Activated gamma-delta T cell (primary cell): ENCODE results near the gene HEYL.

Source experiments
- DNase-seq: peaks from one replicate; lab custom pipeline; 2025; lab: John Stamatoyannopoulos, UW

HEYL gene

GRCh38 chr1:39666772-39667171, 27.3 kb upstream of the HEYL start:
- DNase-seq = no peak

DNA sequence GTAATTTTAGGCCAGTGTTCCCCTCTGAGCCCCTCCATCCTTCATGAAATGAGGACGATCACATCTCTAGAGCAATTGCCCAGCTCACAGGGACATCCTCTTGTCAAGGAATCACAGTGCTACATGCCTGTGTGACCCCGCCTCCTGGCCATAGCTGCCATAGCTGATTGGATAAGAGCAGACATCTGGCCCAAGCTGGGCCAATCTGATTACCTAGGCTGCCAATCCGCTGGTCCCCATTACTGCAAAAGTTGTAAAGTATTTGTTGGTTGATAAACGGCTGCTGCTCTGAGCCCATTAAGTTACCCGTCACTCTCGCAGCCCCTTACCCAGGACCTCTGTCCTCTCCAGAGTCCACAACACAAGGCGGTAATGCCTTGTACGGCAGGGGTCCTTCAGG, 24.1 kb upstream of the HEYL start:
- no peak for DNase-seq

DNA sequence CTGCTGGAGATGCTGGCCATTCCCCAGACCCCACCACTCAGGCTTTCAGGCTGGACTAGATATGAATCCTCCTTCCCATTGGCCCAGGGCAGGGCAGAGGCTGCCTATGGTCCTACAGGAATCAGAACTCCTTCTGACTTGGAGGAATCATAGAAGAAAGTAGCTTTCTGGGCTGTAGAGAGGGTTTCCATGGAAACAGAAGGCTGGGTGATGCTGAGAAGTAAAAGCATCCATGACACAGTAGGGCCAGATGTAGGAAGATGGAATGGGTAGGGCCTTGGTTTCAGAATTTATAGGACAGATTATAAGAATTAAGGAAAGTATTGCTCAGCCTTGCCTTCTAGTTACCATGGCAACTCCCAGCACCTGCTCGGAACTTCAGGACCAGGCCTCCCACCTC, 23.4 kb upstream of the HEYL start:
- DNase-seq = no peak

DNA sequence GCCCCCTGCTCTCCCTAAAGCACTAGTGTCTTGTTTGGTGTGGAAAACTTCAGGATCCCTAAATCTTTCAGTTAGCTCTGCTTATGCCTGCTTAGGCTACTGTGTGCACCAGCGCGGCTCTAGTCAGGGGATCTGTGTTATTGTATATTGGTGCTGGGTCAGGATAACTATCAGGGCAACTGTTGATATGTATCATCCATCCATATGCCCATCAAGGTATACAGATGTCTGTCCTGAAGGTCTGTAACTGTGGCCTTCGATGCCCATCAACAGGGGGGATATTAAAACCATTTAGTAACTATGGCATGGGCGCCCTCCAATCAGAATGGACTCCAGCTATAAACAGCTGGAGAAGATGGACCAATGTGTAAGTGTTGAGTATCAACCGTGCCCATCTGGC, 20.1 kb upstream of the HEYL start:
- DNase-seq = no peak

GRCh38 chr1:39659110-39659509, 19.7 kb upstream of the HEYL start:
- no peak for DNase-seq

DNA sequence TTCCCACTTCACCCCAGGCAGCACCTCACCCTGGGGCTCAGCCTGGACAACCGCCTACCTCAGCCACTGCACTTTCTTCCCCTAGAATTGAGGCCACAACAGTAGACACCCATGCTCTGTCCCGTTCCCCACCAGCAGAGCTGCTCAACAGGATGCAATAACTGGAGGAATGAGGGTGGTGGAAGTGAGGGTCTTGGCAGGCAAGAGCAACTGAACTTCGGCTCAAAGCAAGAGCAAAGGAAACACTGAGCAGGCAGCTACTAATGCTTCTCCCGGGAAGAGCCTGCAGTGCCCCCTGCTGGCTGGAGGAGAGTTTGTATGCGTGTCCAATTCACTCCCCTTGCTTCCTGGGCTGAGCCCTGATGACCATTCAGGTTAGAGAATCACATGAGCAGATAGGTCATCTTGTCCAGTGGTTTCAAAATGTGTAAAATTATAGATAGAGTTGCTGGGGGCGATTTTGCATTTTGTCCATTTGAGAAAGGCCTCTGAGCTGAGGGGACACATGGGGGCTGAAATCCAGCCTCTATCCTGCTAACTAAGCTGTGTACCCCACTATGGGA, 18.6 kb upstream of the HEYL start:
- DNase-seq = no peak

DNA sequence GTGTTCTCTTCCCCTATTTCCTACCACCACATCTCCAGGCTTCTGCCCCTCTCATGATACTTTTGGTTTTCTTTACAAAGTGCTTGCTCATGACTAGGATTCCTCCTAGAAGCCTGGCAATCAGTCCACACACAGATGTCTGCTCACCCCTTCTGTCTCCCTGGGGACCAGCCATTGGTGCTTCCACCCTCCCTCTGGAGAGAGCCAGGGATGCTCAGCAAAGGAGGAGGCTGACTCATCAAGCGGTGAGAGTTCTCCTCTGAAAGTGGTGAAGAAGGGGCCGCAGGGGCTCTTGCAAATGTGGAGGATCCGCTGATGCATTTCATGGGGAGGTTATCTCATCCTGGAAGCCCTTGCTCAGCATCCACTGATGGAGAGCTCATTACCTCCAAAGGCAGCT, 18.0 kb upstream of the HEYL start:
- DNase-seq = no peak

- DNase-seq = no peak
These were observed 16.9 kb upstream of the HEYL start for GRCh38 chr1:39656391-39656790.

DNA sequence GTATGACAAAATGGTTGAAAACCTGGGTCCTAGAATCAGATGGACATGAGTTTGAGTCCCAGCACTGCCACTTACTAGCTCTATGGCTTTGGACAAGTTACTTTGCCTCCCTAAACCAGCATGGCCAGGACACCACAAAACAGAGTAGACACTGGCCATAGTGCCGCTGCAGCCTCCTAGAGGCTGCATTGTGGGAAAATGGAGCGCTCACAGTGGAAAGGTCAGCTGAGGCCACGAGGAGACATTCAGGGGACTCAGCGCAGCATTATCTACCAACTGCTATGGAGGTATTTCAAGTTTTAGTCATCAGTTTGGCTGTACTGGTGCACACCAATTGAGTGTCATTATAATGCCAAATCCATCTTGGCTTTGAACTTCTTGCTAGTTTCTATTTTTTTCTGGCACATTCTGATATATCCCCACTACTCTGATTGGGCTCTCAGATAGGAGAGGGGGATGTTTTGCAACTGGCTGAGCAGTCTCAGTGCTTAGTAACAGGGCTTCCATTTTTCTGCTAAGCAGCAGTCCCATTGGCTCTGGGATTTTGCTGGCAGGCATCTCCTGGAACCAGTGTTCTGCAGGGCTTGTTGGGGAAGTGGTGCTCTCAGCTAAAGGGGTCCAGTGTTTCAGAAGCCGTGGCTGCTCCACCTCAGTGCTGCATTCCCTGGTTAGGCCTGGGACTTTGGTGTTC, 16.3 kb upstream of the HEYL start:
- no peak for DNase-seq

DNA sequence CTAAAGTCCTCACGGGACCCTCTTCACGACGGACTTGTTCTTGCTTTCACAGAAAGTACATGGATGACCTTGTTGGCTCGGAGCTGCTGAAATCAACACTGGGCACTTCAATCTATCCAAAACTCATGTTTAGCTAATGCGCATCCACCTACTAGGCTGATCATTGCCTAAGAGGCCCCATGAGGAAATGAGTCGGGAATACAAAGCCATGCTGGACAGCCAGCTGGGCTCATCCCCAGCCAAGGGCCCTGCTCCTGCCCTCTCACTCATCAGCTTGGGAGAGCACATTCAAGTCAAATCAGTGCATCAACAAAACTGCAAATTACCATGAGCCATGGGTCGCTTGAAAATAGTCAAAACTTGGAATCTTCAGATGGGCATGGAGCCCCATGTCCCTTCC, 14.8 kb upstream of the HEYL start:
- DNase-seq = no peak

- DNase-seq = no peak
These were observed 14.1 kb upstream of the HEYL start for GRCh38 chr1:39653546-39654031.

GRCh38 chr1:39652554-39652953, 13.1 kb upstream of the HEYL start:
- DNase-seq = no peak

- DNase-seq = no peak
These were observed 12.7 kb upstream of the HEYL start for GRCh38 chr1:39652105-39652504.

DNA sequence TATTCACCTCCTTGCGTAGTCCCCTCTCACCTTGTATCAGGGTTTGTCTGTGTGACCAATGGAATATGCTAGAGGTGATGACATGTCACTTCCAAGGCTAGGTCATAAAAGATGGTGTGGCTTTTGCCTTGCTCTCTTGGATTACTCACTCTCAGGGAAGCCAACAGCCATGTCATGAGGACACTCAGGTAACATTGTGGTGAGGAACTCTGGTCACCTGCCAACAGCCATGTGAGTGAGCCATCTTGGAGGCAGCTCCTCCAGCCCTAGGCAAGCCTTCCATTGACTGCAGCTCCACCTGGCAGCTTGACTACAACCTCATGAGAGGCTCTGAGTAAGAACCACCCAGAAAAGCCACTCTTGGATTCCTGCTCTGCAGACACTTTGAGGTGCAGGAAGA, 11.0 kb upstream of the HEYL start:
- DNase-seq = no peak

DNA sequence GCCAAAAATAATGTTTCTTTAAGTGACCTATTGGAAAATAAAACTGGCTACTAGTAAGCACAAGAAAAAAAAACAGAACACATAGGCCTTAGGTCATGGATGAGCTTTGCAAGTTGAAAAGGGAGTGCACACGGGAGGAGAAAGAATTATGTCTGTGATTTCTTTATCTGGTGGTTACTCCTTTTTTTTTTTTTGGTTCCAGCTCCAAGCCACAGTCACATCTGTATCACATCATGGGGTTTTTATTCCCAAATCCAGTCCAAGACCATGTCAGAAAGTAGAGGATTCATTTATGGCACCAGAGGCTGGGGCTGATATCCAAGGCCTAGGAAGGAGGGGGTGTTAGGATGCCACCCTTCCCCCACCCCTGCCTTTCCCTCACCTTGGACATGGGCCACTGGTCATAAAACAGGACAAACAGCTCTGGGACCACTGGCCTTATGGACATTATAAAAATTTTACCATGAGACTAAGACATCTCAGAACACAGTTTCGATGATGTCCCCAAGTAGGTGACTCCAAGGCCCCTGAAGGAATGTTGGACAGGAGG, 10.3 kb upstream of the HEYL start:
- DNase-seq = no peak

DNA sequence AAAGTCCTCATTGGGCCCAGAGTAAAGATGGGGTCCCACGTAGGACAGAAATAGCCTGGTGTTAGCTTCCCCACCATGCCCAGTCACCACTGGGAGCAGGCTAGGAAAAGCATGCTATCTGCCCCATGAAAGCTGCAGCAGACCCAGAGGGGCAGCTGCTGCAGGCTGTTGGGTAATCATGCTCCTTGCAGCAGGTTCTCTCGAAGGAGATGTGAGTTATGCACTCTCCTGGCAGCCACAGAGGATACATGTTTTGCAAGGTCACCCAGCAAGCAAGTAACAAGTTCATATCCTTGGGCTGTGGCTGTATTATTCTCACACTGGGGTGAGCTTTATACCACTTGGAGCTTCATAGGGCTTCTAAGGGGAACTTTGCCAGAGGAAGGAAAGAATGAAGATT, 9.1 kb upstream of the HEYL start:
- no peak for DNase-seq

GRCh38 chr1:39647247-39647646, 7.8 kb upstream of the HEYL start:
- DNase-seq = no peak

- no peak for DNase-seq
These were observed 7.0 kb upstream of the HEYL start for GRCh38 chr1:39646232-39647081.

- no peak for DNase-seq
These were observed 6.1 kb upstream of the HEYL start for GRCh38 chr1:39645411-39646043.

GRCh38 chr1:39643705-39644104, 4.3 kb upstream of the HEYL start:
- DNase-seq = no peak

GRCh38 chr1:39642796-39643195, 3.4 kb upstream of the HEYL start:
- DNase-seq = no peak

- no peak for DNase-seq
These were observed 1.4 kb upstream of the HEYL start for GRCh38 chr1:39640861-39641260.
